GM12878 (cell line): Measurements from ENCODE around the gene LHX2.
"Not testable (repeated sequence)": the region's sequence is repeated elsewhere in the genome, so short reads cannot be mapped to it uniquely, and the experiment has no call there.

ENCODE experiments used
- BHLHE40 ChIP-seq, 2 experiments: fragments of 450-650 bp in 1 of 2; IDR thresholded peaks; 2 replicates each; pipeline ENCODE4 v1.6.1; 2011 to 2017; ENCODE audit warnings: low read depth in 2 of 2, borderline replicate concordance in 1 of 2, improper control_type of control experiment in 1 of 2, low read length in 1 of 2, mild to moderate bottlenecking in 1 of 2
- CHD2 ChIP-seq: IDR thresholded peaks from 2 replicates; pipeline ENCODE4 v1.6.1; 2011; ENCODE audit warnings: low read depth, low read length, improper control_type of control experiment, borderline replicate concordance
- CTCF ChIP-seq, 3 experiments: IDR thresholded peaks in 2 of 3; conservative IDR thresholded peaks in 1 of 3; 2 replicates each; pipeline ENCODE4 v1.5.1; 2011; ENCODE audit warnings: low read depth in 3 of 3, low read length in 3 of 3, mild to moderate bottlenecking in 3 of 3, control low read depth in 2 of 3, moderate library complexity in 2 of 3, inconsistent platforms in 1 of 3, mixed read lengths in 1 of 3; ENCODE audit not compliant: control insufficient read depth in 2 of 3, insufficient read depth in 1 of 3; ENCODE audit errors: extremely low read depth in 1 of 3
- EZH2 ChIP-seq: IDR thresholded peaks from 2 replicates; pipeline ENCODE4 v1.6.1; 2012; ENCODE audit warnings: low read depth, mild to moderate bottlenecking, control low read depth, inconsistent platforms, low read length, borderline replicate concordance; ENCODE audit not compliant: control insufficient read depth
- REST ChIP-seq: IDR thresholded peaks from 2 replicates; pipeline ENCODE4 v1.6.1; 2012; ENCODE audit warnings: mild to moderate bottlenecking, low read depth, low read length
- SIX5 ChIP-seq: IDR thresholded peaks from 2 replicates; pipeline ENCODE4 v1.6.1; 2011; ENCODE audit warnings: mild to moderate bottlenecking, low read depth, low read length, moderate library complexity; ENCODE audit not compliant: severe bottlenecking
- ZBTB33 ChIP-seq: fragments of 450-650 bp; IDR thresholded peaks from 2 replicates; pipeline ENCODE4 v1.6.1; 2017; ENCODE audit warnings: mild to moderate bottlenecking
- ZNF274 ChIP-seq: IDR thresholded peaks from one replicate; pipeline ENCODE4 v1.8.0; 2011; ENCODE audit not compliant: insufficient read length, insufficient read depth

GRCh38 chr9:123976579-123976978, 35.0 kb upstream of the LHX2 start:
- TF ChIP-seq SIX5; REST; ZNF274; CTCF (IDR thresholded peaks at IDR 0.05 in 2 of 3, conservative IDR thresholded peaks at IDR 0.05 in 1 of 3; ENCODE audit: control insufficient read depth in 2 of 3, extremely low read depth in 1 of 3, insufficient read depth in 1 of 3, low read depth in 3 of 3, low read length in 3 of 3); ZBTB33; BHLHE40 (IDR thresholded peaks at IDR 0.05; ENCODE audit: borderline replicate concordance in 1 of 2, low read depth in 2 of 2, low read length in 1 of 2); EZH2; CHD2: not testable (repeated sequence)
